NB4 (cell line): Measurements from ENCODE around the gene RAB33A.

Experiments used
- DNase-seq: peaks from one replicate; pipeline ENCODE4 v3.0.0; 2010; ENCODE audit warnings: low read depth
- H3K4me3 ChIP-seq: one replicate; pipeline ENCODE4 v1.5.1; 2011; ENCODE audit warnings: mild to moderate bottlenecking, low read depth, low read length, moderate library complexity
- MYC ChIP-seq: IDR thresholded peaks from 2 replicates; pipeline ENCODE4 v1.6.1; 2011; ENCODE audit warnings: low read depth, low read length
- POLR2A ChIP-seq: IDR thresholded peaks from 2 replicates; pipeline ENCODE4 v1.6.1; 2011; ENCODE audit warnings: mild to moderate bottlenecking; ENCODE audit not compliant: insufficient read length; ENCODE audit errors: extremely low read depth
- TF ChIP-seq, protein P1 (sequence below): IDR thresholded peaks from 2 replicates; pipeline ENCODE4 v1.6.1; 2011; ENCODE audit warnings: low read depth, low read length
- TF ChIP-seq, protein P2 (sequence below): IDR thresholded peaks from one replicate; pipeline ENCODE4 v1.5.1; 2012; ENCODE audit warnings: low read depth, low read length

Gene RAB33A

DNA sequence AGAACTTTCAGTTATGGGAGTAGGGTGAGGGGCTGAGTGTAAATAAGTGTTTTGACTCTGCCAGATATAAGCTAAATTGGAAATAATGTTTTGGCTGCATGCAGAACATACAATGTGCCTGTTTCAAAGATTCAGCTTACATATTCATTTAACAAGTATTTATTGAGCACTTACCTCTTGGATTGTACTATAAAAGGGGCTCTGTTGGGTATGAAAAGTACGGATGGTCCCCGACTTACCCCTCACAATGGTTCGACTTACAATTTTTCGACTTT, 5.3 kb upstream of the RAB33A start:
- DNase-seq = no peak
- TF ChIP-seq POLR2A (no peak), MYC (no peak)
- TF ChIP-seq, protein P1, sequence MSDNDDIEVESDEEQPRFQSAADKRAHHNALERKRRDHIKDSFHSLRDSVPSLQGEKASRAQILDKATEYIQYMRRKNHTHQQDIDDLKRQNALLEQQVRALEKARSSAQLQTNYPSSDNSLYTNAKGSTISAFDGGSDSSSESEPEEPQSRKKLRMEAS = no peak
- TF ChIP-seq, protein P2, sequence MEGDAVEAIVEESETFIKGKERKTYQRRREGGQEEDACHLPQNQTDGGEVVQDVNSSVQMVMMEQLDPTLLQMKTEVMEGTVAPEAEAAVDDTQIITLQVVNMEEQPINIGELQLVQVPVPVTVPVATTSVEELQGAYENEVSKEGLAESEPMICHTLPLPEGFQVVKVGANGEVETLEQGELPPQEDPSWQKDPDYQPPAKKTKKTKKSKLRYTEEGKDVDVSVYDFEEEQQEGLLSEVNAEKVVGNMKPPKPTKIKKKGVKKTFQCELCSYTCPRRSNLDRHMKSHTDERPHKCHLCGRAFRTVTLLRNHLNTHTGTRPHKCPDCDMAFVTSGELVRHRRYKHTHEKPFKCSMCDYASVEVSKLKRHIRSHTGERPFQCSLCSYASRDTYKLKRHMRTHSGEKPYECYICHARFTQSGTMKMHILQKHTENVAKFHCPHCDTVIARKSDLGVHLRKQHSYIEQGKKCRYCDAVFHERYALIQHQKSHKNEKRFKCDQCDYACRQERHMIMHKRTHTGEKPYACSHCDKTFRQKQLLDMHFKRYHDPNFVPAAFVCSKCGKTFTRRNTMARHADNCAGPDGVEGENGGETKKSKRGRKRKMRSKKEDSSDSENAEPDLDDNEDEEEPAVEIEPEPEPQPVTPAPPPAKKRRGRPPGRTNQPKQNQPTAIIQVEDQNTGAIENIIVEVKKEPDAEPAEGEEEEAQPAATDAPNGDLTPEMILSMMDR = no peak
- H3K4me3 ChIP-seq = peak overlapping the region; percentile 88

DNA sequence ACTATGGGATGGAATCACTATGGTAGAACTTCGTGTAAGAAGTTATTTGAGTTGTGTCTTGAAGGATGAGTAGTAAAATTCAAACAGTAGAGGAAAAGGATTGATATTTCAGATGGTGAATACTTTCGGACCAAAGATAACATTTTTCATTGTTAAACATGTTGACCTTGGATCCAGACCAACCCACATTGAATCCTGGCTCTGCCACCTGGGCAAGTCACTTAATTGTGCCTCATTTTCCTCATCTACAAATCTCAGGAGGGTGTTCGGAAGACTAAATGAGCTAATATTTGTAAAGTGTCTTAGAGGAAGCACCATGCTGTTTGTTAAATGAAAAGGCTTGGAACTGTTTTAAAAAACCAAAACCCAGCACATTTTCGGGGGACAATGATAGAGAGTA, 4.7 kb upstream of the RAB33A start:
- peak overlapping the region; percentile 88 for H3K4me3 ChIP-seq
- DNase-seq = no peak
- TF ChIP-seq POLR2A (no peak), MYC (no peak)
- TF ChIP-seq, protein P1 = no peak
- TF ChIP-seq, protein P2 = no peak

DNA sequence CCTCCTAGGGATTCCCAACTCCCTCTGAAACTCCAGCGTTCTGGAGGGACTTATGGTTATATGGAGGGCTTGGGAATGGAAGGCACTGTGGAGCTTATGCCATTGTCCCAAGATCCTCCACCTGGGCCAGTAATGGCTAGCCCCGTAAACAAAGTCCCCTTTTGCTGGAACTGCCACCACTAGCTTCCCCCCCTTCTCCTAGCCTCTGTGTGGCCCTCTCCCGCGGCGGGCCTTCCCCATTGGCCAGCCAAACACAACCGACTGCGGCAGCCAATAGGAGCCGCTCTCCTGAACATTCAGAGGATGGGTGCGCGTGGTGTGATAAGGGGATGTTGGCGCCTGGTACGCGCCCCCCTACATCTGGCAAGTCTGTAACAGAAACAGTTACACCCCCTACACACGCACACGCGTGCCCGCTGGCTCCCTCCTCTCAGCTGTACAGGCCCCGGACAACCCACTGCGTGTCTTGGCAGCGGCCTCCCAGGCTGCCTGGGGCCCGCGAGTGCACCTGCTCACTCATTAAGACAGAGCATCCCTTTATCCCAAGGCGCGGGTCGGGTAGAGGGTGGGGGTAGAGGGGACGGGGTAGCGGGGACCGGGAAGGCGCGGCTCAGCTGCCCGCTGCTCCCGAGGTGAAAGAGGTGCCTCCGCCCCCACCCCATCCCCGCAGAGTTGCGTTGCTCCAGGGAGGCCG, 863 bp upstream of the RAB33A start:
- DNase-seq = peak; percentile 78
- peak overlapping the region; percentile 47 for H3K4me3 ChIP-seq
- TF ChIP-seq POLR2A = no peak
- TF ChIP-seq MYC = no peak
- TF ChIP-seq, protein P2 = no peak
- TF ChIP-seq, protein P1 = no peak

DNA sequence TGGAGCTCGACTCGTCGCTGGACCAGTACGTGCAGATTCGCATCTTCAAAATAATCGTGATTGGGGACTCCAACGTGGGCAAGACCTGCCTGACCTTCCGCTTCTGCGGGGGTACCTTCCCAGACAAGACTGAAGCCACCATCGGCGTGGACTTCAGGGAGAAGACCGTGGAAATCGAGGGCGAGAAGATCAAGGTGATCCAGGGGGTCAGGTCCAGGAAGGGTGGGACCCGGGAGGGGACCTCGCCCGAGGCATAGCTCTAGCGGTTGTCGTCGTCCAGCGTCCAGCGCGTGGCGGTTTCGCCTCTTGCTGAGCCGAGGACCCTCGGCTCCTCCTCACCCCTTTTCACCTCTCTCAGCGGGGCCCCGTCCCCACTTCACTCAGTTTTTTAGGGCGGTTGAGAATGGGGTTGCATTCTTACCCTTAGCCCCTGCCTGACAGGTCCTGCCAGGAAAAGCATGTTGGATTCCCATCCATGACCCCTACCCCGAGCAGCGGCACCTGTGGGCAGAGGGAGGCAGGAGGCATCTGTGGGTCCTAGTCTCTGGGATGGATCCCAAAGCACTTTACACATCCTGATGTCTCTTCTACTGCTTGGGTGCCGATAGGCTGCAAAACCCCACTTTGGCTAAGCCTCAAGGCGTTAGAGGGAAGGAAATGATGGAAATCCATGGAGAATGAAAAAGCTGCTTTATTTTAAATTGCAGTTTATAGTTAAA, 524 bp downstream of the RAB33A start:
- TF ChIP-seq, protein P1 = no peak
- TF ChIP-seq, protein P2 = no peak
- TF ChIP-seq MYC (no peak), POLR2A (no peak)
- DNase-seq = no peak
- peak overlapping the region; percentile 52 for H3K4me3 ChIP-seq

DNA sequence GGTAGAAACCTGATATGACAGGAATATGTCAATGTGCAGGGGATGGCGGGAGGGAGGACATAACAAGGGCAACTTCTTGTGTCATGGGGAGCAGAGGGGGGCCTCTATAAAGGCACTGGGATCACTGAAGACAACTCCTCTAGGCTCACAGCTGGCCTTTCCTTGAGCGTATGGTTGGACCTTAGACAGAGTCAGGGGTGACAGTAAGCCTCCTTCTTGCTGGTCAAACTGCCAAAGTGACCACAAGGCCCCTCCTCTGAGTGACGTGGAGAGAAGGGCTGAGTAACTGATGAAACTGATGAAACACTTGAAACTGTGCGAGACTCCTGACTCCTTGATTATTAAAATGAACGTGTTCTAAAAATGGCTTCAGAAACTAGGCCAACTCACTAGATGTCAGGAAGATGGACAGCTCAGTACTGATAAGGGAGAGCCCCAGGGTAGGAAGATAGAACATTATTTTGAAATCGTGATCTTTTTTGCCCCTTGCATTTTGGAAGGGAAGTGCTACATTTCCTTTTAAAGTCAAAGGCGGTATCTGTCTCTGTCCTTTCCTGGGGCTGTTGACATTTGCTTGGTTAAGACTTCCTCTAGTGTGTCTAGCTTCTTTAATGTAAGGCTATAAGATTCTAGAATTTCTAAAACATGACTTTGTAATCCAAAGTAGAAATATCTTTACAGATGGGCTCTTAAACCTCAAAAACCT, 1.6 kb downstream of the RAB33A start:
- TF ChIP-seq MYC = no peak
- TF ChIP-seq, protein P2 = no peak
- peak; percentile 50 for TF ChIP-seq POLR2A
- TF ChIP-seq, protein P1 = 0 out of 2 replicates have a peak, but pooled peaks have one; percentile 3
- DNase-seq = peak; percentile 89
- H3K4me3 ChIP-seq = peak overlapping the region; percentile 52
